H9 (cell line): ENCODE measurements around the gene THSD7B. TPM values are rescaled to one million over a fixed set of nuclear protein-coding genes. Genes with fewer than 3 reads are reported as not detected.

Experiments used
- DNase-seq: peaks from one replicate; pipeline ENCODE4 v3.0.0-alpha.2; 2017
- H2AFZ ChIP-seq: one replicate; pipeline ENCODE4 v1.6.1; 2013; ENCODE audit warnings: mild to moderate bottlenecking, low read length, control low read depth, moderate library complexity
- H2AK5ac ChIP-seq: 2 replicates; pipeline ENCODE4 v1.6.1; 2013; ENCODE audit warnings: low read length, control low read depth, mixed read lengths; ENCODE audit not compliant: insufficient read length
- H2BK120ac ChIP-seq: one replicate; pipeline ENCODE4 v1.6.1; 2013; ENCODE audit warnings: low read depth, mild to moderate bottlenecking, low read length, control low read depth, inconsistent platforms; ENCODE audit not compliant: poor library complexity, severe bottlenecking
- H2BK12ac ChIP-seq: 2 replicates; pipeline ENCODE4 v1.6.1; 2013; ENCODE audit warnings: low read length, control low read depth, mixed read lengths, low read depth; ENCODE audit not compliant: insufficient read length
- H2BK15ac ChIP-seq: 2 replicates; pipeline ENCODE4 v1.6.1; 2013; ENCODE audit warnings: low read depth, low read length, control low read depth
- H2BK20ac ChIP-seq: one replicate; pipeline ENCODE4 v1.6.1; 2013; ENCODE audit warnings: low read depth, mild to moderate bottlenecking, low read length, control low read depth, inconsistent platforms; ENCODE audit not compliant: poor library complexity, severe bottlenecking
- H2BK5ac ChIP-seq: 2 replicates; pipeline ENCODE4 v1.6.1; 2013; ENCODE audit warnings: low read length, control low read depth, mixed read lengths; ENCODE audit not compliant: insufficient read length
- H3K14ac ChIP-seq: 2 replicates; pipeline ENCODE4 v1.6.1; 2013; ENCODE audit warnings: low read length, control low read depth; ENCODE audit not compliant: insufficient read depth
- H3K18ac ChIP-seq: 2 replicates; pipeline ENCODE4 v1.6.1; 2013; ENCODE audit warnings: low read depth, mild to moderate bottlenecking, mixed read lengths, low read length, control low read depth; ENCODE audit not compliant: insufficient read length
- H3K23ac ChIP-seq: 2 replicates; pipeline ENCODE4 v1.6.1; 2013; ENCODE audit warnings: low read length, control low read depth, mixed read lengths, low read depth; ENCODE audit not compliant: insufficient read length
- H3K23me2 ChIP-seq: 2 replicates; pipeline ENCODE4 v1.6.1; 2013; ENCODE audit warnings: low read depth, mild to moderate bottlenecking, mixed read lengths, low read length, control low read depth; ENCODE audit not compliant: insufficient read length, poor library complexity, severe bottlenecking
- H3K27ac ChIP-seq: 2 replicates; pipeline ENCODE4 v1.5.1; 2013; ENCODE audit warnings: low read length, control low read depth, mixed read lengths, low read depth; ENCODE audit not compliant: insufficient read length
- H3K27me3 ChIP-seq: 2 replicates; pipeline ENCODE4 v1.6.1; 2013; ENCODE audit warnings: low read length, control low read depth, inconsistent platforms; ENCODE audit not compliant: insufficient read depth
- H3K4ac ChIP-seq: 2 replicates; pipeline ENCODE4 v1.6.1; 2013; ENCODE audit warnings: low read depth, mild to moderate bottlenecking, control low read depth, inconsistent platforms, low read length, moderate library complexity
- H3K4me1 ChIP-seq: 2 replicates; pipeline ENCODE4 v1.6.1; 2013; ENCODE audit warnings: low read length, control low read depth, inconsistent platforms; ENCODE audit not compliant: insufficient read depth
- H3K4me2 ChIP-seq: 2 replicates; pipeline ENCODE4 v1.6.1; 2013; ENCODE audit warnings: low read length, control low read depth, mixed read lengths; ENCODE audit not compliant: insufficient read length, insufficient read depth
- H3K56ac ChIP-seq: 2 replicates; pipeline ENCODE4 v1.6.1; 2013; ENCODE audit warnings: low read depth, mild to moderate bottlenecking, mixed read lengths, low read length, control low read depth; ENCODE audit not compliant: insufficient read length
- H3K79me1 ChIP-seq: 2 replicates; pipeline ENCODE4 v1.6.1; 2013; ENCODE audit warnings: low read depth, mild to moderate bottlenecking, moderate library complexity, low read length, control low read depth, inconsistent platforms; ENCODE audit not compliant: insufficient read depth, poor library complexity, severe bottlenecking
- H3K79me2 ChIP-seq: 2 replicates; pipeline ENCODE4 v1.6.1; 2013; ENCODE audit warnings: low read length, control low read depth, inconsistent platforms; ENCODE audit not compliant: insufficient read depth
- H3K9ac ChIP-seq: 2 replicates; pipeline ENCODE4 v1.6.1; 2013; ENCODE audit warnings: low read length, control low read depth, mixed read lengths; ENCODE audit not compliant: insufficient read length; ENCODE audit errors: extremely low read depth
- H3K9me3 ChIP-seq: one replicate; pipeline ENCODE4 v1.6.1; 2013; ENCODE audit warnings: low read depth, low read length, inconsistent platforms; ENCODE audit not compliant: control insufficient read depth
- H3T11ph ChIP-seq: one replicate; pipeline ENCODE4 v1.6.1; 2013; ENCODE audit warnings: mild to moderate bottlenecking, low read length, control low read depth, inconsistent platforms
- H4K20me1 ChIP-seq: one replicate; pipeline ENCODE4 v1.6.1; 2013; ENCODE audit not compliant: control insufficient read depth, insufficient read length, insufficient read depth
- H4K5ac ChIP-seq: 2 replicates; pipeline ENCODE4 v1.6.1; 2013; ENCODE audit warnings: low read depth, mild to moderate bottlenecking, mixed read lengths, low read length, control low read depth; ENCODE audit not compliant: insufficient read length
- H4K8ac ChIP-seq: replicated peaks from 2 replicates; pipeline ENCODE4 v1.6.1; 2013; ENCODE audit warnings: low read length, control low read depth, mixed read lengths, low read depth; ENCODE audit not compliant: insufficient read length
- H4K91ac ChIP-seq: 2 replicates; pipeline ENCODE4 v1.6.1; 2013; ENCODE audit warnings: low read depth, mild to moderate bottlenecking, moderate library complexity, mixed read lengths, low read length, control low read depth; ENCODE audit not compliant: insufficient read length
- H3K27ac Mint-ChIP-seq, 3 experiments: 2 replicates in 2 of 3; 3 replicates in 1 of 3; pipeline ENCODE4 v1.8.0; 2020 to 2021; ENCODE audit warnings: mixed read lengths in 3 of 3, mild to moderate bottlenecking in 1 of 3, moderate library complexity in 1 of 3
- H3K27me3 Mint-ChIP-seq: 2 replicates; pipeline ENCODE4 v1.8.0; 2021; ENCODE audit warnings: low read depth, mild to moderate bottlenecking, moderate library complexity, mixed read lengths
- H3K36me3 Mint-ChIP-seq, 3 experiments: 2 replicates in 2 of 3; 3 replicates in 1 of 3; pipeline ENCODE4 v1.8.0; 2020 to 2021; ENCODE audit warnings: low read depth in 3 of 3, mixed read lengths in 3 of 3; ENCODE audit not compliant: insufficient read depth in 1 of 3
- H3K4me1 Mint-ChIP-seq, 2 experiments: 2 replicates each; pipeline ENCODE4 v1.8.0; 2020; ENCODE audit warnings: mixed read lengths in 2 of 2
- H3K4me3 Mint-ChIP-seq, 2 experiments: 2 replicates in 1 of 2; 3 replicates in 1 of 2; pipeline ENCODE4 v1.8.0; 2020 to 2021; ENCODE audit warnings: mild to moderate bottlenecking in 2 of 2, mixed read lengths in 2 of 2, moderate library complexity in 1 of 2
- H3K9me3 Mint-ChIP-seq, 2 experiments: 2 replicates in 1 of 2; 3 replicates in 1 of 2; pipeline ENCODE4 v1.8.0; 2020; ENCODE audit warnings: mild to moderate bottlenecking in 2 of 2, mixed read lengths in 2 of 2, moderate library complexity in 1 of 2
- CTCF ChIP-seq: fragments of 200-600 bp; sonication (generic); conservative IDR thresholded peaks from 3 replicates; pipeline ENCODE4 v1.8.0; 2021; ENCODE audit warnings: antibody characterized with exemption, mild to moderate bottlenecking
- WGBS: extraction: QIAGEN DNeasy Blood & Tissue Kit; methylation state at CpG from one replicate; pipeline ENCODE4 v1.1.7; 2013; ENCODE audit warnings: missing lambda C conversion rate, low lambda C conversion rate, mixed read lengths; ENCODE audit not compliant: insufficient read length; ENCODE audit errors: extremely low coverage; 5-methylcytosine and 5-hydroxymethylcytosine counted together
- total RNA-seq: library from RNA; stranded (reverse); gene quantifications from 2 replicates; pipeline ENCODE4 v1.2.1, GENCODE V29; 2021

THSD7B gene
- total RNA-seq, 1 experiment from 2014 or later = 0.85 TPM

- Histone ChIP-seq H3K14ac (no peak overlapping the region), H4K8ac (no peak overlapping the region), H2AK5ac (no peak overlapping the region), H3K9ac (no peak overlapping the region), H4K20me1 (no peaks in the 10 kb centered on the region), H3K18ac (no peak overlapping the region), H3K9me3 (no peaks in the 10 kb centered on the region), H2BK15ac (no peak overlapping the region), H3K27me3 (no peaks in the 10 kb centered on the region), H2BK5ac (no peak overlapping the region), H3K79me1 (no peaks in the 10 kb centered on the region), H2AFZ (no peak overlapping the region), H3K56ac (no peak overlapping the region), H3T11ph (no peak overlapping the region), H2BK120ac (no peak overlapping the region), H3K4me2 (no peak overlapping the region), H3K23ac (no peak overlapping the region), H3K27ac (no peak overlapping the region), H4K5ac (no peak overlapping the region), H3K23me2 (no peaks in the 10 kb centered on the region), H2BK12ac (no peak overlapping the region), H4K91ac (no peak overlapping the region), H3K79me2 (no peaks in the 10 kb centered on the region), H3K4ac (no peak overlapping the region), H3K4me1 (no peaks in the 10 kb centered on the region), H2BK20ac (no peak overlapping the region)
- no CpG with 5 or more reads among the region's 1 CpG for WGBS
- Mint-ChIP-seq H3K27ac (no peak overlapping the region), H3K4me3 (no peak overlapping the region), H3K27me3 (peaks cover 25% of the 10 kb centered on the region), H3K4me1 (peaks cover 21 to 26% of the 10 kb centered on the region in 2 experiments), H3K9me3 (no peaks in the 10 kb centered on the region; a peak in 1 of 5 replicates), H3K36me3 (no peaks in the 10 kb centered on the region)
- no peak for TF ChIP-seq CTCF
- DNase-seq = no peak
Measured at GRCh38 chr2:137194111-137194510, 428.8 kb downstream of the THSD7B start.
